CD14-positive monocyte (primary cell): ENCODE data around the gene ZBTB17. TPM values are rescaled to one million over a fixed set of nuclear protein-coding genes. Genes with fewer than 3 reads are reported as not detected.
"Not testable (repeated sequence)": the region's sequence is repeated elsewhere in the genome, so short reads cannot be mapped to it uniquely, and the experiment has no call there.

Source experiments
- DNase-seq, 3 donors: peaks; one replicate each; pipeline ENCODE4 v3.0.0-alpha.2; 2011 to 2022
- H2AFZ ChIP-seq: 2 replicates; pipeline ENCODE4 v1.6.0; 2012; ENCODE audit warnings: mild to moderate bottlenecking, low read depth, low read length, inconsistent platforms; ENCODE audit not compliant: insufficient read depth, poor library complexity, severe bottlenecking
- H3K27ac ChIP-seq, 2 donors: 1 replicate in 1 of 2; 2 replicates in 1 of 2; pipeline ENCODE4 v1.5.1; 2012 to 2013; ENCODE audit warnings: low read length in 2 of 2, control low read depth in 1 of 2, inconsistent platforms in 1 of 2, low read depth in 1 of 2, mild to moderate bottlenecking in 1 of 2
- H3K27me3 ChIP-seq, 2 donors: one replicate each; pipeline versions ENCODE4 v1.6.0 to v1.6.1; 2011 to 2013; ENCODE audit warnings: low read length in 2 of 2; ENCODE audit not compliant: control insufficient read depth in 2 of 2, insufficient read depth in 2 of 2
- H3K36me3 ChIP-seq, 2 donors: replicated peaks in 1 of 2; 1 replicate in 1 of 2; 2 replicates in 1 of 2; pipeline versions ENCODE4 v1.5.1 to v1.6.1; 2012 to 2013; ENCODE audit warnings: low read length in 2 of 2, control low read depth in 1 of 2, inconsistent platforms in 1 of 2, mild to moderate bottlenecking in 1 of 2; ENCODE audit not compliant: insufficient read depth in 2 of 2, control insufficient read depth in 1 of 2
- H3K4me1 ChIP-seq, 2 donors: 1 replicate in 1 of 2; 2 replicates in 1 of 2; pipeline versions ENCODE4 v1.5.1 to v1.6.1; 2012 to 2013; ENCODE audit warnings: low read length in 2 of 2, control low read depth in 1 of 2, inconsistent platforms in 1 of 2, mild to moderate bottlenecking in 1 of 2, moderate library complexity in 1 of 2; ENCODE audit not compliant: insufficient read depth in 2 of 2, control insufficient read depth in 1 of 2
- H3K4me2 ChIP-seq: replicated peaks from 2 replicates; pipeline ENCODE3; 2012; ENCODE audit warnings: low read length, moderate library complexity, mild to moderate bottlenecking; ENCODE audit not compliant: poor library complexity, severe bottlenecking; ENCODE audit errors: extremely low read depth
- H3K4me3 ChIP-seq, 3 experiments: fragments of 200-600 bp in 1 of 3; sonication (generic) in 1 of 3; replicated peaks in 1 of 3; 1 replicate in 2 of 3; 2 replicates in 1 of 3; pipeline ENCODE4 v1.5.1; 2011 to 2013; ENCODE audit warnings: low read length in 3 of 3, mild to moderate bottlenecking in 3 of 3, control low read depth in 2 of 3, low read depth in 2 of 3, inconsistent platforms in 1 of 3, moderate library complexity in 1 of 3
- H3K79me2 ChIP-seq: 2 replicates; pipeline ENCODE4 v1.6.0; 2012; ENCODE audit warnings: mild to moderate bottlenecking, control low read depth, inconsistent platforms, low read length, moderate library complexity; ENCODE audit not compliant: insufficient read depth
- H3K9ac ChIP-seq: 2 replicates; pipeline ENCODE4 v1.6.0; 2017; ENCODE audit warnings: low read length, mild to moderate bottlenecking; ENCODE audit not compliant: insufficient read depth, poor library complexity, severe bottlenecking
- H3K9me3 ChIP-seq, 2 donors: replicated peaks in 1 of 2; 1 replicate in 1 of 2; 2 replicates in 1 of 2; pipeline versions ENCODE4 v1.5.1 to v1.6.1; 2012 to 2013; ENCODE audit warnings: low read length in 2 of 2, control low read depth in 1 of 2; ENCODE audit not compliant: control insufficient read depth in 1 of 2, insufficient read depth in 1 of 2
- H4K20me1 ChIP-seq: 2 replicates; pipeline ENCODE4 v1.6.0; 2012; ENCODE audit warnings: mild to moderate bottlenecking, low read length, control low read depth, moderate library complexity; ENCODE audit not compliant: insufficient read depth
- H3K27ac Mint-ChIP-seq, 7 donors: one replicate each; pipeline ENCODE4 v1.8.0; 2020; ENCODE audit warnings: mild to moderate bottlenecking in 7 of 7, mixed read lengths in 7 of 7, moderate library complexity in 6 of 7, inconsistent platforms in 2 of 7
- H3K27me3 Mint-ChIP-seq, 3 donors: one replicate each; pipeline ENCODE4 v1.8.0; 2021 to 2022; ENCODE audit warnings: low read depth in 3 of 3, mild to moderate bottlenecking in 3 of 3, mixed read lengths in 3 of 3, moderate library complexity in 3 of 3, inconsistent platforms in 1 of 3
- H3K36me3 Mint-ChIP-seq, 2 donors: one replicate each; pipeline ENCODE4 v1.8.0; 2020; ENCODE audit warnings: mixed read lengths in 2 of 2, inconsistent platforms in 1 of 2, mild to moderate bottlenecking in 1 of 2
- H3K4me1 Mint-ChIP-seq: one replicate; pipeline ENCODE4 v1.8.0; 2020; ENCODE audit warnings: mild to moderate bottlenecking, mixed read lengths
- H3K4me3 Mint-ChIP-seq, 2 donors: one replicate each; pipeline ENCODE4 v1.8.0; 2020; ENCODE audit warnings: mild to moderate bottlenecking in 2 of 2, mixed read lengths in 2 of 2, moderate library complexity in 1 of 2
- H3K9me3 Mint-ChIP-seq, 7 donors: one replicate each; pipeline ENCODE4 v1.8.0; 2020 to 2022; ENCODE audit warnings: mixed read lengths in 7 of 7, mild to moderate bottlenecking in 6 of 7, moderate library complexity in 6 of 7, inconsistent platforms in 2 of 7
- whole genome bisulfite sequencing: methylation state at CpG from one replicate; pipeline ENCODE4 v1.1.5; 2013; ENCODE audit warnings: missing lambda C conversion rate; ENCODE audit not compliant: insufficient coverage; 5-methylcytosine and 5-hydroxymethylcytosine counted together
- intact Hi-C, 2 donors: fragments of 100-400 bp; cut with micrococcal nuclease; formaldehyde crosslinking; loops; one replicate each; pipeline versions ENCODE4 v1.15.0 to v1.15.1; 2023
- polyA plus RNA-seq, 3 donors: library from polyadenylated mRNA; depleted of rRNA in 1 of 3; unstranded in 2 of 3; stranded (reverse) in 1 of 3; fragments of 300-500 nt in 2 of 3; fragments of >200 nt in 1 of 3; fragmentation: Illumina TruSeq in 2 of 3; gene quantifications; 1 replicate in 2 of 3; 2 replicates in 1 of 3; pipeline ENCODE4 v1.2.3, GENCODE V29; 2012 to 2021
- small RNA-seq: library from RNA; depleted of rRNA; stranded (forward); fragments of <200 nt; gene quantifications from one replicate; pipeline ENCODE3, GENCODE V24; 2012; ENCODE audit warnings: low read depth; ENCODE audit not compliant: insufficient read length
- TF ChIP-seq, protein P1 (sequence below): fragments of 200-600 bp; IDR thresholded peaks from one replicate; pipeline ENCODE4 v1.8.0; 2022; ENCODE audit warnings: antibody characterized with exemption, mild to moderate bottlenecking

ZBTB17 gene
- polyA plus RNA-seq, 3 donors: 2.8 to 93.3 (median 7.6) TPM

DNA sequence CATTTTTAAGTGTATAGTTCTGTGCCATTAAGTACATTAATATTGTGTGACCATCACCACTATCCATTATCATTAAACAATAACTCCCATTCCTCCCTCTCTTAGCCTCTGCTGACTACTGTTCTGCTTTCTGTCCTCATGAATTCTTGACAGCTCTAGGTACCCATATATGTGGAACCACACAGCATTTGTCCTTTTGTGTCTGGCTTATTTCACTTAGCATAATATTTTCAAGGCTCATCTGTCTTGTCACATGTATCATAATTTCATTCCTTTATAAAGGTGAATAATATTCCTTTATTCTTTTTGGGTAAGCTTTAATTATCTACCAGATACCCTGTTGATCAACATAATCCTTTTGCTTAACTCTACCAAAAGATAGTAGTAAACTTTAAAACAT, 80.7 kb downstream of the ZBTB17 start:
- intact Hi-C loops: no loop called here
- Histone ChIP-seq H2AFZ (no peak overlapping the region), H4K20me1 (peaks cover 85% of the 10 kb centered on the region), H3K27ac (no peak overlapping the region), H3K27me3 (no peaks in the 10 kb centered on the region), H3K36me3 (peaks cover 0 to 22% of the 10 kb centered on the region in 2 donors), H3K9me3 (no peaks in the 10 kb centered on the region), H3K4me1 (peaks cover 14 to 16% of the 10 kb centered on the region in 2 donors), H3K79me2 (peaks cover 100% of the 10 kb centered on the region), H3K9ac (no peak overlapping the region), H3K4me2 (no peak overlapping the region), H3K4me3 (no peak overlapping the region)
- Mint-ChIP-seq H3K4me1 (peaks cover 15% of the 10 kb centered on the region), H3K4me3 (no peak overlapping the region), H3K27me3 (no peaks in the 10 kb centered on the region), H3K36me3 (peaks cover 17 to 20% of the 10 kb centered on the region in 2 donors), H3K27ac (peak overlapping the region in 1 of 7 donors; percentile 49), H3K9me3 (no peaks in the 10 kb centered on the region)
- no peak for DNase-seq
- TF ChIP-seq, protein P1, sequence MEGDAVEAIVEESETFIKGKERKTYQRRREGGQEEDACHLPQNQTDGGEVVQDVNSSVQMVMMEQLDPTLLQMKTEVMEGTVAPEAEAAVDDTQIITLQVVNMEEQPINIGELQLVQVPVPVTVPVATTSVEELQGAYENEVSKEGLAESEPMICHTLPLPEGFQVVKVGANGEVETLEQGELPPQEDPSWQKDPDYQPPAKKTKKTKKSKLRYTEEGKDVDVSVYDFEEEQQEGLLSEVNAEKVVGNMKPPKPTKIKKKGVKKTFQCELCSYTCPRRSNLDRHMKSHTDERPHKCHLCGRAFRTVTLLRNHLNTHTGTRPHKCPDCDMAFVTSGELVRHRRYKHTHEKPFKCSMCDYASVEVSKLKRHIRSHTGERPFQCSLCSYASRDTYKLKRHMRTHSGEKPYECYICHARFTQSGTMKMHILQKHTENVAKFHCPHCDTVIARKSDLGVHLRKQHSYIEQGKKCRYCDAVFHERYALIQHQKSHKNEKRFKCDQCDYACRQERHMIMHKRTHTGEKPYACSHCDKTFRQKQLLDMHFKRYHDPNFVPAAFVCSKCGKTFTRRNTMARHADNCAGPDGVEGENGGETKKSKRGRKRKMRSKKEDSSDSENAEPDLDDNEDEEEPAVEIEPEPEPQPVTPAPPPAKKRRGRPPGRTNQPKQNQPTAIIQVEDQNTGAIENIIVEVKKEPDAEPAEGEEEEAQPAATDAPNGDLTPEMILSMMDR: no peak

DNA sequence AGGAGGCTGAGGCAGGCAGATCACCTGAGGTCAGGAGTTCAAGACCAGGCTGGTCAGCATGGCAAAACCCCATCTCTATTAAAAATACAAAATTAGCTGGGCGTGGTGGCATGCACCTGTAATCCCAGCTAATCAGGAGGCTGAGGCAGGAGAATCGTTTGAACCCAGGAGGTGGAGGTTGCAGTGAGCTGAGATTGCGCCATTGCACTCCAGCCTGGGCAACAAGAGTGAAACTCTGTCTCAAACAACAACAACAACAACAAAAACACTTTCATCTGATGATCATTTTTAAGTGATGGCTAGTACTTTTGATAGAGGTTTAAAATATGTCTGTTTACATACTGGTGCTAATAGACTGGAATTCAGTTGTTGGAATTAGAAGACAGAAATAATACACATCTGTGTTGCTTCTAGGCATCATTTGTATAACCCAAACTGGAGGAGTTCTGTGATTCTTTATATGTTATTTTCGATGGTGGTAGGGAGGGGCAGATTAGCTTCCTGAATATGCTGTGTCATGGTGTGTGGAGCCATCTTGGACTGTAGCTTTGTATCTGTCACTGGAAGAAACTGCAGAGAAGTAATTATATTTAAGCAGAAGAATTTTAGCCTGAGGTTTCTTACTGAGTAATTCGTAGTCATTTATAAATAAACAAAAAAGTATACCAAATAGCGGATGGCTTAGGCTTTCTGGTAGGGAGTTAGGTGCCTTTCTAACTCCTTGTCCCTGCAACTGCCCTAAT, 82.9 kb downstream of the ZBTB17 start:
- intact Hi-C loops, H3K9me3 ChIP-seq, H3K4me3 ChIP-seq, H3K27me3 Mint-ChIP-seq, H3K9ac ChIP-seq, H2AFZ ChIP-seq, H3K27me3 ChIP-seq, H3K9me3 Mint-ChIP-seq: not testable (repeated sequence)
- Histone ChIP-seq H3K27ac (peak overlapping the region; percentile 42 to 69), H3K36me3 (peaks cover 0 to 15% of the 10 kb centered on the region in 2 donors), H4K20me1 (peaks cover 80% of the 10 kb centered on the region), H3K79me2 (peaks cover 100% of the 10 kb centered on the region), H3K4me1 (peaks cover 14 to 16% of the 10 kb centered on the region in 2 donors), H3K4me2 (peak overlapping the region; percentile 26)
- H3K27ac Mint-ChIP-seq: peak overlapping the region; percentile 66 to 89 (median 81)
- H3K4me1 Mint-ChIP-seq: peaks cover 15% of the 10 kb centered on the region
- H3K4me3 Mint-ChIP-seq: peak overlapping the region in 1 of 2 donors; percentile 73
- H3K36me3 Mint-ChIP-seq: peaks cover 18 to 28% of the 10 kb centered on the region in 2 donors
- DNase-seq: peak in 2 of 3 donors; percentile 33 to 47
- WGBS: no CpG with 5 or more reads among the region's 6 CpGs

Small RNAs within 50 kb of the gene (small RNA-seq; reads per million reads assigned to genes)
- gene AL034555.1: not detected
- gene AL355994.1: not detected
- not detected for gene AL355994.5

Other genes with a start within 250 kb of the ZBTB17 start
- 1 to 10 TPM in 1 of 3 donors, under 1 TPM in 2; 0.08 to 2.7 (median 0.61) TPM for gene SLC25A34, start 239.8 kb downstream of the ZBTB17 start, polyA plus RNA-seq
- not detected for gene TMEM82, start 233.6 kb downstream of the ZBTB17 start, polyA plus RNA-seq
- gene FBLIM1, start 217.3 kb downstream of the ZBTB17 start, polyA plus RNA-seq: not detected
- gene UQCRHL, start 168.5 kb downstream of the ZBTB17 start, polyA plus RNA-seq: 1 to 10 TPM; 1.0 to 1.3 (median 1.0) TPM
- gene SPEN, start 128.4 kb downstream of the ZBTB17 start, polyA plus RNA-seq: 10 to 100 TPM in 1 of 3 donors, 1 to 10 TPM in 2; 3.1 to 30.9 (median 6.1) TPM
- not detected for gene SRARP, start 28.1 kb upstream of the ZBTB17 start, polyA plus RNA-seq
- not detected for gene HSPB7, start 41.9 kb upstream of the ZBTB17 start, polyA plus RNA-seq
- under 1 TPM in 1 of 3 donors, not detected in 2; 0.07 TPM for gene CLCNKA, start 45.9 kb upstream of the ZBTB17 start, polyA plus RNA-seq
- not detected for gene CLCNKB, start 67.7 kb upstream of the ZBTB17 start, polyA plus RNA-seq
- not detected for gene FAM131C, start 97.5 kb upstream of the ZBTB17 start, polyA plus RNA-seq
- under 1 TPM in 1 of 3 donors, not detected in 2; 0.03 TPM for gene EPHA2, start 180.0 kb upstream of the ZBTB17 start, polyA plus RNA-seq
- 1 to 10 TPM; 2.2 to 7.9 (median 2.3) TPM for gene ARHGEF19, start 236.6 kb upstream of the ZBTB17 start, polyA plus RNA-seq